GM19193 (cell line): ENCODE results near the gene DDA1.

ENCODE experiments used
- POLR2A ChIP-seq: IDR thresholded peaks from 4 replicates; pipeline ENCODE4 v1.6.1; 2011; ENCODE audit not compliant: insufficient read depth, insufficient read length; ENCODE audit errors: extremely low read depth

The DDA1 gene

GRCh38 chr19:17337675-17338432 is 28.5 kb downstream of the DDA1 start:
- TF ChIP-seq POLR2A, result no peak

GRCh38 chr19:17338433-17339078 is 29.2 kb downstream of the DDA1 start:
- no peak for TF ChIP-seq POLR2A

GRCh38 chr19:17339088-17339741 is 29.9 kb downstream of the DDA1 start:
- no peak for TF ChIP-seq POLR2A

- TF ChIP-seq POLR2A, result no peak
These were observed 31.0 kb downstream of the DDA1 start for GRCh38 chr19:17340302-17340870.

GRCh38 chr19:17340871-17341357 is 31.6 kb downstream of the DDA1 start:
- no peak for TF ChIP-seq POLR2A

- TF ChIP-seq POLR2A, result no peak
These were observed 32.0 kb downstream of the DDA1 start for GRCh38 chr19:17341386-17341785.

GRCh38 chr19:17341845-17342244 is 32.5 kb downstream of the DDA1 start:
- no peak for TF ChIP-seq POLR2A

GRCh38 chr19:17346109-17346671 is 36.8 kb downstream of the DDA1 start:
- no peak for TF ChIP-seq POLR2A

- TF ChIP-seq POLR2A, result no peak
These were observed 38.0 kb downstream of the DDA1 start for GRCh38 chr19:17347361-17347760.

GRCh38 chr19:17347877-17348276 is 38.5 kb downstream of the DDA1 start:
- no peak for TF ChIP-seq POLR2A

GRCh38 chr19:17348700-17349099 is 39.3 kb downstream of the DDA1 start:
- TF ChIP-seq POLR2A, result no peak

- TF ChIP-seq POLR2A, result no peak
These were observed 42.6 kb downstream of the DDA1 start for GRCh38 chr19:17351815-17352435.

GRCh38 chr19:17352608-17353280 is 43.4 kb downstream of the DDA1 start:
- no peak for TF ChIP-seq POLR2A

GRCh38 chr19:17353386-17353785 is 44.0 kb downstream of the DDA1 start:
- TF ChIP-seq POLR2A, result no peak
